Measurements from ENCODE around the gene NTSR2.

DNA sequence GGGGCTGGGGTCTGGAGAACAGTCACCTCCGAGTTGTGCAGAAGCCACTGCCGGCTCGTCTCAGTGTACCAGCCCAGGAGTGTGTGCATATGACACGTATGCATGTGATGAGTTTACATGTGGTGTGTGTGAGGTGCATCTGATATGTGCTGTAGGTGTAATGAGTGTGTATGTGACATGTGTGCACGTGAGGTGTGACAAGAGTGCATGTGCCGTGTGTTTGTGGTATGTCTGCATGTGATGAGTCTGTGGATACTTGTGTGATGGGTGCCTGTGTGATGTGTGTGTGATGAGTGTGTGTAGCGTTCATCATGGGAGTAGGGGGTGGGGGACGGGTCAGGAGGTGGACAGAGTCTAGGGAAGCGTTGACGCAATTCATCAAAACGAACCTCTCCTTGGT lies 12.8 kb downstream of the NTSR2 start:
- TF ChIP-seq CTCF (IDR thresholded peaks at IDR 0.05; ENCODE audit: low read depth, low read length, missing input control) (no peak), TAF1 (conservative IDR thresholded peaks at IDR 0.05) (no peak), ATF3 (IDR thresholded peaks at IDR 0.05) (no peak)
